ENCODE measurements around the gene PPFIBP1.

DNA sequence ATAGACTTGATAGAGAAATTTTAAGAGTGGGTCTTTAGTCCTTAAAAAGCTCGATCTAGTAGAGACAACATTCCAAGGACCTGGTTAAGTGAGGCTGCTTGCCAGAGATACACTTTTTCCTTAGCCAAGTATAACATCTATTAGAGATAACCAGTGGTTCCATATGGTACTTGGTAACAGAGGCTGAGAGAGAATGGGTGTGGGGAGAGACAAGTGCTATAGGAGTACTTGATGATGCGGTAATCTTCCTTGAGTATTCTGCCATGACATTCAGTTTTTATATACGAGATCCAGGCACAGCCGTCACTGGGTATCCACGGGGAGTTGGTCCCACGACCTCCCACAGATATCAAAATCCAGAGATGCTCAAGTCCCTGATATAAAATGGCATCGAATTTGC lies 94.8 kb downstream of the PPFIBP1 start:
- TF ChIP-seq, protein P1, sequence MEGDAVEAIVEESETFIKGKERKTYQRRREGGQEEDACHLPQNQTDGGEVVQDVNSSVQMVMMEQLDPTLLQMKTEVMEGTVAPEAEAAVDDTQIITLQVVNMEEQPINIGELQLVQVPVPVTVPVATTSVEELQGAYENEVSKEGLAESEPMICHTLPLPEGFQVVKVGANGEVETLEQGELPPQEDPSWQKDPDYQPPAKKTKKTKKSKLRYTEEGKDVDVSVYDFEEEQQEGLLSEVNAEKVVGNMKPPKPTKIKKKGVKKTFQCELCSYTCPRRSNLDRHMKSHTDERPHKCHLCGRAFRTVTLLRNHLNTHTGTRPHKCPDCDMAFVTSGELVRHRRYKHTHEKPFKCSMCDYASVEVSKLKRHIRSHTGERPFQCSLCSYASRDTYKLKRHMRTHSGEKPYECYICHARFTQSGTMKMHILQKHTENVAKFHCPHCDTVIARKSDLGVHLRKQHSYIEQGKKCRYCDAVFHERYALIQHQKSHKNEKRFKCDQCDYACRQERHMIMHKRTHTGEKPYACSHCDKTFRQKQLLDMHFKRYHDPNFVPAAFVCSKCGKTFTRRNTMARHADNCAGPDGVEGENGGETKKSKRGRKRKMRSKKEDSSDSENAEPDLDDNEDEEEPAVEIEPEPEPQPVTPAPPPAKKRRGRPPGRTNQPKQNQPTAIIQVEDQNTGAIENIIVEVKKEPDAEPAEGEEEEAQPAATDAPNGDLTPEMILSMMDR (IDR thresholded peaks at IDR 0.05) = no peak
- no peak for TF ChIP-seq POLR2A (IDR thresholded peaks at IDR 0.05)
